H7 (cell line): ENCODE results near the gene CHST1. TPM values are rescaled to one million over a fixed set of nuclear protein-coding genes. Genes with fewer than 3 reads are reported as not detected.
A peak's percentile ranks its signal among the peaks of the same experiment; 100 is the strongest.

Experiments used
- DNase-seq: peaks from one replicate; pipeline ENCODE4 v3.0.0; 2012
- H3K27me3 ChIP-seq: 2 replicates; pipeline ENCODE4 v1.6.0; 2011; ENCODE audit warnings: mild to moderate bottlenecking, low read length; ENCODE audit not compliant: control insufficient read depth, insufficient read depth
- H3K36me3 ChIP-seq: replicated peaks from 2 replicates; pipeline ENCODE4 v1.5.1; 2011; ENCODE audit warnings: low read length; ENCODE audit not compliant: control insufficient read depth, insufficient read depth
- H3K4me3 ChIP-seq: 2 replicates; pipeline ENCODE4 v1.5.1; 2011; ENCODE audit warnings: low read depth, mild to moderate bottlenecking, control low read depth, low read length, moderate library complexity; ENCODE audit not compliant: insufficient read depth
- total RNA-seq: library from RNA; depleted of rRNA; stranded (reverse); fragments of >200 nt; shearing (Covaris generic); gene quantifications from 2 replicates; pipeline ENCODE4 v1.2.3, GENCODE V29; 2014

The CHST1 gene
- total RNA-seq, 1 experiment from 2014 or later = 0.87 TPM

- no peak overlapping the region for H3K4me3 ChIP-seq
- H3K27me3 ChIP-seq = no peaks in the 10 kb centered on the region
- DNase-seq = peak; percentile 32
- no peaks in the 10 kb centered on the region for H3K36me3 ChIP-seq
Observed at GRCh38 chr11:45617871-45618601, 47.4 kb downstream of the CHST1 start.

DNA sequence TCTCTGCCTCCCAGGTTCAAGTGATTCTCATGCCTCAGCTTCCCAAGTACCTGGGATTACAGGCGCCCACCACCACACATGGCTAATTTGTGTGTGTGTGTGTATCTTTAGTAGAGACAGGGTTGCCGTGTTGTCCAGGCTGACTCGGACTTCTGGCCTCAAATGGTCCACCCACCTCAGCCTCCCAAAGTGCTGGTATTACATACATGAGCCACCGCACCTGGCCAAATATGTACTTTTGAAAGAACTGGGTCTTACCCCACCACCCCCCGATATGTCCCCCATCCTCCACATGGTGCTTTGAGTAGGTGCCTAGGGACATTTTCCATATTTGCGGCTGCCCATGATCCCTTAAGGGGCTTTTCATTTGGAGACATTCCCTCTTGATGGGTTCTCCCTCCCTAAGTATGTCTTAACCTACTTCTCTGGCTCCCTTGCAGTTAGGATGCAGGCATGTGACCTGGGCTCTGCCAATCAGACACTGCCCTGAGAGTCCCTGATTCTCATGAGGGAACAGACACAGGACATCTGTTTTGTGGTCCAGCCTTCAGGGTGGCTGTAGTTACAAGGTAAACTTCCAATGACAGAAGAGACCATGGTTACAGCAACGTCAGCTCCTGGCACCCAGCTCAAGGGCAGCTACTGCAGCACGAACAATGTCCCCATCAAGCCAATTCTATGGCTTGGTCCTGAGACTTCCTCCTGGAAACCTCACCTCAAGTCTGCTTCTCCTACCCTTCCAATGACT is 48.4 kb downstream of the CHST1 start:
- H3K36me3 ChIP-seq = no peaks in the 10 kb centered on the region
- DNase-seq = no peak
- H3K4me3 ChIP-seq = no peak overlapping the region
- no peaks in the 10 kb centered on the region for H3K27me3 ChIP-seq

GRCh38 chr11:45615182-45615792 is 50.1 kb downstream of the CHST1 start:
- DNase-seq = peak; percentile 39
- Histone ChIP-seq H3K4me3 (no peak overlapping the region), H3K36me3 (no peaks in the 10 kb centered on the region), H3K27me3 (no peaks in the 10 kb centered on the region)

GRCh38 chr11:45614196-45614828 is 51.1 kb downstream of the CHST1 start:
- Histone ChIP-seq H3K36me3 (no peaks in the 10 kb centered on the region), H3K4me3 (no peak overlapping the region), H3K27me3 (no peaks in the 10 kb centered on the region; the same call in 1 of the 2 replicates)
- DNase-seq = no peak

DNA sequence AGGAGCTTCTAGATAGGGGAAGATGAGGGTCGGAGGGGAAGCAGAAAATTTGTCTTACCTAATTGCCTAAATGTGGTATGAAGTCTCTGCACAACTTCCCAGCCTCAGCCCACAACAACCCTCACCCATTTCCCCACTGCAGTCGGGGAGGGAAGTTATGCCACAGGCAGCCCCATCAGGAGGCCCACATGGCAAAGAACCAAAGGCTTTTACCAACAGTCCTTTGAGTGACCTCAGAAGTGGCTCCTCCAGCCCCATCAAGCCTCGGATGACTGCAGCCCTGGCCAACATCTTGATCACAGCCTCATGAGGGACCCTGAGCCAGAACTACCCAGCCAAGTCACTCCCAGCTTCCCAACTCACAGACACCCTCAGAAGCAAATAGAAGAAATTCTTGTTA is 54.8 kb downstream of the CHST1 start:
- H3K36me3 ChIP-seq = no peaks in the 10 kb centered on the region
- H3K4me3 ChIP-seq = no peak overlapping the region
- H3K27me3 ChIP-seq = no peaks in the 10 kb centered on the region; the same call in 1 of the 2 replicates
- no peak for DNase-seq

DNA sequence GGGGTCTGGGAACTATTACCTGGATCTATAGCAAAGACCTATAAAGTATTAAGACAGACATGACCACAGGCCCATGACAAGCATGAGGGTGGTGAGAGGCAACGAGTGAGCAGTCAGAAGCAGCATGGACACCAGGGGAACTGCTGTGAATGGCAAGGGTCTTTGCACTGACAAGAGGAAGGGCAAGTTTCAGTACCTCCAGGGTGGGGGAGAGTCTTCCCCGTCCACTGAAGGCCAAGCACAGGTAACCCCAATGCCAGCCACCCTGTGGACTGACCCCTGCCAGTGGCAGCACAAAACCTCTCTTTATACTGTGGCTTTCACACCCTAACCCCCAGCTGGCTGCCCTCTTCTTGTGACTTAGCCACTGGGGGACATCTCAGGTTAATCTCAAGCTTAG is 55.5 kb downstream of the CHST1 start:
- no peaks in the 10 kb centered on the region for H3K36me3 ChIP-seq
- DNase-seq = no peak
- H3K27me3 ChIP-seq = no peaks in the 10 kb centered on the region; the same call in 1 of the 2 replicates
- no peak overlapping the region for H3K4me3 ChIP-seq

- Histone ChIP-seq H3K36me3 (no peaks in the 10 kb centered on the region), H3K4me3 (no peak overlapping the region), H3K27me3 (no peaks in the 10 kb centered on the region; the same call in 1 of the 2 replicates)
- no peak for DNase-seq
Observed at GRCh38 chr11:45609337-45609736, 56.1 kb downstream of the CHST1 start.

GRCh38 chr11:45607995-45608394 is 57.4 kb downstream of the CHST1 start:
- Histone ChIP-seq H3K36me3 (no peaks in the 10 kb centered on the region), H3K4me3 (no peak overlapping the region)
- no peak for DNase-seq

DNA sequence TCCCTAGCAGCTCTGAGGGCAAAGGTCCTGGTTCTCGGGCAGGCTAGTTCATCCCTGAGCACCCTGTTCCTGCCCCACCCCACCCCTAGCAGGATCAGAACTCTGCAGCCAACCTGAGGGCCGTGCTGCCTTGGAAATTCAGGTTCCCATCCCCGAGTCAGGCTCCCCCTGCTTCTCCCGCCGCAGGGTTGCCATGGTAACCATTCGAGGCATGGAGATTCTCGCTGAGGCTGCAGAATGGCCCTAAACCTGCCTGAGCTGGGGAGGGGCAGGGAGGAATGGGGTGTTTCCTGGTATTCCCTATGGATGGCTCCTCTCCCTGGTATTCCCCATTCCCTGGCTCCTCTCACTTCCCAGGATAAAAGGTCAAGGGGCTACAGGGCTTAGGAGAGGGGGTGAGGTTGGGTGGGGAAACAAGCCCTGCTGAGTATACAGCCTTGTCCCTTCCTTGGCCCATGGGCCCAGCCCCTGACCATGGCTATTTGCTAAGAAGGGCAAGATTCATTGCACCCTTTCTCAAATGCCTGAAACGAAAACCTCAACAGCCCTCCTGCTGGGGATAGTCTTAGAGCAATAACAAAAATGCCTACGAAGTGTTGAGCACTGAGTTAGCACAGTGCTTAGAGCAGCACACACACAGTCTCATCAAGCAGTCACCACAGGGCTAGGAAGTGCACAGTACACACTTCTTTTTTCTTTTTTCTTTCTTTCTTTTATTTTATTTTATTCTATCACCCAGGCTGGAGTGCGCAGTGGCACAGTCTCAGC is 58.7 kb downstream of the CHST1 start:
- Histone ChIP-seq H3K27me3 (no peaks in the 10 kb centered on the region; the same call in 1 of the 2 replicates), H3K4me3 (no peak overlapping the region), H3K36me3 (no peaks in the 10 kb centered on the region)
- DNase-seq = peak; percentile 80

More at GRCh38 chr11:45607995-45608394, 57.4 kb downstream of the CHST1 start:
- H3K27me3 ChIP-seq = no peaks in the 10 kb centered on the region; the same call in 1 of the 2 replicates

GRCh38 chr11:45605051-45605450 is 60.4 kb downstream of the CHST1 start:
- no peaks in the 10 kb centered on the region for H3K36me3 ChIP-seq
- no peak overlapping the region for H3K4me3 ChIP-seq
- no peaks in the 10 kb centered on the region; the same call in 1 of the 2 replicates for H3K27me3 ChIP-seq
- DNase-seq = no peak

DNA sequence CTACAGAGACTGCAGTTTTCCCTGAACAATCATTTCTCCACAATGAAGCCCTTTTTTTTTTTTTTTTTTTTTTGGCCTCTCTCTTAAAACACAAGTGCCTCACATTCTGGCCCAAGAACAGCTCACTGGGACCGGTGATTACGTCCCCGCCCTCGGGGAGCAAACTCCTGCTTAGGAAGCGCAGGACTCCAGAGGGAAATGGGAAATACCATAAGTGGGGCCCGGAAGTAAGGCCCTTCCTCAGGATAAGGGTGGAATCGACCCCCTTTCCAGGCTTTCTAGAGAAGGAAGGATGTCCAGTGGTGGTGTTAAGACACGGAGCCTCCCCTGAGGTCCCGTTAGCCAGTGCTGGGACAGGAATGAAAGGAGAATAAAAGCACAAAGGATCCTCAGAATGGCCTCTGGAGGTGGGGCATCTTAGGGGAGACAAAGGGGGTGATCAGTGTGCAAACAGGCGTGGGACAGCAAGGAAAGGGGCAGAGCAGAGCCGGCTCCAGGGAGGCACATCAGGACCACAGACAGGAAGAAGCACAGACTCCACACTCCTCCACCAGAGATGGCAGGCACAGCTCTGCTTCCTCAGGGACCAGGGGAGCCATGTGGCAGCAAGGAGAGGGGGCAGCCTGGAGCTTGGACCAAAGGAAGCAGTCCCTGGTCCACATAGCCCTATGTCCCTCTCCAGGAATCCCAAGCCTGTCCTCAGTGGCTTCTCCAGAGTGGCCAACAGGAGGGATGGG is 61.3 kb downstream of the CHST1 start:
- H3K36me3 ChIP-seq = no peaks in the 10 kb centered on the region
- H3K4me3 ChIP-seq = no peak overlapping the region
- DNase-seq = no peak
- no peaks in the 10 kb centered on the region for H3K27me3 ChIP-seq

- no peak for DNase-seq
- Histone ChIP-seq H3K36me3 (no peaks in the 10 kb centered on the region), H3K4me3 (no peak overlapping the region), H3K27me3 (no peaks in the 10 kb centered on the region; the same call in 1 of the 2 replicates)
Observed at GRCh38 chr11:45599161-45599943, 66.1 kb downstream of the CHST1 start.
